Neural progenitor cell (in vitro differentiated cells): ENCODE data around the gene PKHD1.

Source experiments
- CTCF ChIP-seq: fragments of 200-600 bp; sonication (generic); IDR thresholded peaks from 2 replicates; pipeline ENCODE4 v1.5.1; 2017; ENCODE audit warnings: antibody characterized with exemption, mild to moderate bottlenecking
- EZH2 ChIP-seq: fragments of 200-600 bp; sonication (generic); IDR thresholded peaks from 2 replicates; pipeline ENCODE4 v1.6.1; 2017; ENCODE audit warnings: antibody characterized with exemption, mild to moderate bottlenecking, moderate library complexity

- TF ChIP-seq CTCF = no peak
- no peak for TF ChIP-seq EZH2
Observed at GRCh38 chr6:52045033-52045432, 42.4 kb downstream of the PKHD1 start.
